K562 (cell line): ENCODE measurements around the gene KCNN3. TPM values are rescaled to one million over a fixed set of nuclear protein-coding genes. Genes with fewer than 3 reads are reported as not detected.

Source experiments
- ATAC-seq: fragments of 200-7000 bp; cut with Tn5 transposase; 3 replicates; pipeline ENCODE4 v1.9.1; 2020; ENCODE audit warnings: moderate library complexity
- BruUV-seq: library from RNA; stranded (reverse); fragments of 400-500 nt; replicated peaks from 2 replicates; lab custom pipeline; 2021; lab: Mats Ljungman, UMichigan
- CTCF ChIA-PET: fragments of 300-600 bp; formaldehyde crosslinking; extraction: SDS; loops from one replicate; lab custom pipeline; 2021; ENCODE audit warnings: low intra/inter-chr PET ratio; lab: Yijun Ruan, JAX
- POLR2A ChIA-PET: fragments of 300-600, 350-650 bp; sonication (Branson Sonifier 250); formaldehyde crosslinking; extraction: SDS; loops from one replicate; lab custom pipeline; 2021; ENCODE audit warnings: antibody characterized with exemption, inconsistent platforms; lab: Yijun Ruan, JAX
- DNase-seq, 4 experiments: peaks; one replicate each; pipeline versions ENCODE4 v3.0.0 to v3.0.0-alpha.2; 2011 to 2018; ENCODE audit warnings: low spot score in 3 of 4, mixed read lengths in 3 of 4; ENCODE audit errors: extremely low read depth in 1 of 4
- FAIRE-seq: peaks from 2 replicates; lab custom pipeline; 2011; peaks lifted over from hg19 to GRCh38; lab: Jason Lieb, UNC
- H2AFZ ChIP-seq: 2 replicates; pipeline ENCODE4 v1.6.0; 2011; ENCODE audit warnings: low read depth, low read length, control low read depth, inconsistent platforms
- H3K27ac ChIP-seq: fragments of 200-600 bp; 3 replicates; pipeline ENCODE4 v1.8.0; 2011; ENCODE audit warnings: low read depth, mild to moderate bottlenecking, control low read depth, inconsistent platforms, low read length, moderate library complexity, mixed read lengths; ENCODE audit errors: extremely low read depth
- H3K27me3 ChIP-seq, 2 experiments: fragments of 300-600 bp in 1 of 2; 2 replicates in 1 of 2; 3 replicates in 1 of 2; pipeline versions ENCODE4 v1.6.0 to v1.8.0; 2011; ENCODE audit warnings: inconsistent platforms in 2 of 2, low read length in 2 of 2, mild to moderate bottlenecking in 1 of 2, mixed read lengths in 1 of 2, moderate library complexity in 1 of 2; ENCODE audit not compliant: control insufficient read depth in 2 of 2, insufficient read depth in 2 of 2
- H3K36me3 ChIP-seq: fragments of 300-600 bp; 3 replicates; pipeline ENCODE4 v1.8.0; 2011; ENCODE audit warnings: mild to moderate bottlenecking, low read length, inconsistent platforms; ENCODE audit not compliant: control insufficient read depth, insufficient read depth
- H3K4me1 ChIP-seq, 2 experiments: fragments of 200-600 bp in 1 of 2; replicated peaks in 1 of 2; 2 replicates in 1 of 2; 3 replicates in 1 of 2; pipeline versions ENCODE4 v1.5.1 to v1.8.0; 2011; ENCODE audit warnings: inconsistent platforms in 2 of 2, low read length in 2 of 2, mild to moderate bottlenecking in 1 of 2, mixed read lengths in 1 of 2, moderate library complexity in 1 of 2; ENCODE audit not compliant: control insufficient read depth in 2 of 2, insufficient read depth in 2 of 2
- H3K4me2 ChIP-seq: 2 replicates; pipeline ENCODE4 v1.6.1; 2011; ENCODE audit warnings: low read length, control low read depth, inconsistent platforms, mixed read lengths; ENCODE audit not compliant: insufficient read depth
- H3K4me3 ChIP-seq: fragments of 200-600 bp; sonication (generic), shearing (Covaris generic); 2 replicates; pipeline ENCODE4 v1.5.1; 2016; ENCODE audit warnings: control low read depth, inconsistent platforms
- H3K79me2 ChIP-seq: fragments of 200-600 bp; 3 replicates; pipeline ENCODE4 v1.8.0; 2011; ENCODE audit warnings: low read length, inconsistent platforms; ENCODE audit not compliant: control insufficient read depth, insufficient read depth
- H3K9ac ChIP-seq, 2 experiments: 2 replicates each; pipeline versions ENCODE4 v1.6.0 to v1.6.1; 2011; ENCODE audit warnings: low read depth in 2 of 2, low read length in 2 of 2, control low read depth in 1 of 2, inconsistent platforms in 1 of 2, mild to moderate bottlenecking in 1 of 2, mixed read lengths in 1 of 2; ENCODE audit not compliant: insufficient read depth in 1 of 2
- H3K9me1 ChIP-seq: one replicate; pipeline ENCODE4 v1.6.0; 2011; ENCODE audit warnings: inconsistent platforms, mild to moderate bottlenecking, low read length, moderate library complexity; ENCODE audit not compliant: control insufficient read depth, insufficient read depth
- H3K9me3 ChIP-seq: replicated peaks from 2 replicates; pipeline ENCODE4 v1.5.1; 2011; ENCODE audit warnings: low read depth, low read length, inconsistent platforms; ENCODE audit not compliant: control insufficient read depth, insufficient read depth
- H4K20me1 ChIP-seq: replicated peaks from 2 replicates; pipeline ENCODE4 v1.6.1; 2011; ENCODE audit warnings: low read length, inconsistent platforms, mixed read lengths; ENCODE audit not compliant: control insufficient read depth, insufficient read depth
- C11orf30 ChIP-seq: fragments of 450-650 bp; IDR thresholded peaks from 2 replicates; pipeline ENCODE4 v1.6.1; 2016; ENCODE audit warnings: low read depth, mild to moderate bottlenecking
- CREB5 ChIP-seq: fragments of 250-450 bp; sonication (Bioruptor Pico); IDR thresholded peaks from 2 replicates; pipeline ENCODE4 v1.5.0; 2020; ENCODE audit warnings: mild to moderate bottlenecking
- DEAF1 ChIP-seq: fragments of 450-650 bp; formaldehyde crosslinking; IDR thresholded peaks from 2 replicates; pipeline ENCODE4 v1.4.0; 2020; ENCODE audit warnings: mild to moderate bottlenecking, moderate library complexity
- HNRNPL ChIP-seq: fragments of 200-400 bp; formaldehyde crosslinking; IDR thresholded peaks from 2 replicates; pipeline ENCODE4 v1.6.1; 2017; ENCODE audit warnings: low read depth, mild to moderate bottlenecking, low read length
- MLX ChIP-seq, 2 experiments: fragments of 450-650 bp in 1 of 2; sonication (generic) in 1 of 2; formaldehyde crosslinking; conservative IDR thresholded peaks; 2 replicates each; pipeline versions ENCODE4 v1.4.0 to v1.8.1; 2020 to 2022; ENCODE audit warnings: mild to moderate bottlenecking in 1 of 2, missing genetic modification reagents in 1 of 2
- NCOA2 ChIP-seq, 2 experiments: fragments of 450-650 bp; IDR thresholded peaks; 2 replicates each; pipeline ENCODE4 v1.6.1; 2018; ENCODE audit warnings: mild to moderate bottlenecking in 2 of 2, moderate library complexity in 1 of 2; ENCODE audit not compliant: partially characterized antibody in 2 of 2
- PRDM10 ChIP-seq: fragments of 450-650 bp; IDR thresholded peaks from 2 replicates; pipeline ENCODE4 v1.6.1; 2018; ENCODE audit not compliant: partially characterized antibody
- THAP12 ChIP-seq: fragments of 250-450 bp; sonication (Bioruptor Pico); IDR thresholded peaks from 2 replicates; pipeline ENCODE4 v1.9.0; 2021; ENCODE audit warnings: mild to moderate bottlenecking, inconsistent platforms
- ZNF121 ChIP-seq: sonication (generic); formaldehyde crosslinking; conservative IDR thresholded peaks from 2 replicates; pipeline ENCODE4 v1.8.0; 2022; ENCODE audit warnings: missing genetic modification reagents
- ZNF436 ChIP-seq: fragments of 250-450, 450-650 bp; sonication (Bioruptor Pico); formaldehyde crosslinking; IDR thresholded peaks from 2 replicates; pipeline ENCODE4 v1.7.0; 2020; ENCODE audit warnings: mild to moderate bottlenecking
- ZNF511 ChIP-seq: sonication (generic); formaldehyde crosslinking; IDR thresholded peaks from 2 replicates; pipeline ENCODE4 v1.8.0; 2022; ENCODE audit warnings: mild to moderate bottlenecking, missing genetic modification reagents
- WGBS: fragments of 100-300 bp; shearing (Covaris generic); methylation state at CpG from one replicate; pipeline ENCODE4 v1.1.6; 2016; ENCODE audit warnings: low coverage, mixed read lengths; ENCODE audit not compliant: insufficient coverage; ENCODE audit errors: missing lambda C conversion rate; 5-methylcytosine and 5-hydroxymethylcytosine counted together
- in situ Hi-C: fragments of 300-500 bp; cut with MboI; formaldehyde crosslinking; loops from 4 replicates; pipeline ENCODE4 v1.15.0; 2018; ENCODE audit warnings: inconsistent platforms, mixed read lengths
- intact Hi-C: fragments of 100-400 bp; cut with micrococcal nuclease; formaldehyde crosslinking; loops from 2 replicates; pipeline ENCODE4 v1.14.2; 2022
- polyA plus RNA-seq, 8 experiments: library from polyadenylated mRNA; depleted of rRNA in 4 of 8; stranded (reverse) in 5 of 8; unstranded in 3 of 8; fragments of >200 nt; fragmentation: Nextera tagmentation in 2 of 8; fragmentation: Illumina TruSeq in 1 of 8; extraction: Ambion mirVana in 2 of 8; extraction: Trizol in 1 of 8; gene quantifications; 2 replicates each; pipeline versions ENCODE4 v1.2.1 to v1.2.3, GENCODE V29; 2011 to 2014; ENCODE audit warnings: inconsistent platforms in 1 of 8, missing spikeins in 1 of 8
- total RNA-seq, 7 experiments: library from RNA; depleted of rRNA in 6 of 7; stranded (reverse); fragments of >200 nt in 6 of 7; fragmentation: Illumina TruSeq in 2 of 7; extraction: Trizol in 2 of 7; gene quantifications; 2 replicates each; pipeline versions ENCODE4 v1.2.1 to v1.2.3, GENCODE V29; 2011 to 2021; ENCODE audit warnings: low replicate concordance in 1 of 7

Gene KCNN3
- total and polyA plus RNA-seq, 9 of the 15 experiments (the other 6 are each of a cell fraction or from before 2014, with no cell fraction given): 0.02 to 0.03 TPM; not detected in 7

GRCh38 chr1:154901591-154901990, 31.5 kb upstream of the KCNN3 start:
- ATAC-seq (no peak), FAIRE-seq (no peak), DNase-seq (no peak)
- Histone ChIP-seq H3K36me3 (no peaks in the 10 kb centered on the region), H3K79me2 (no peaks in the 10 kb centered on the region), H3K9me1 (no peaks in the 10 kb centered on the region), H3K4me1 (peaks cover 0 to 7% of the 10 kb centered on the region in 2 experiments; a peak in 2 of 5 replicates), H3K9me3 (no peaks in the 10 kb centered on the region), H3K4me2 (no peak overlapping the region), H3K4me3 (no peak overlapping the region), H3K27me3 (no peaks in the 10 kb centered on the region), H4K20me1 (no peaks in the 10 kb centered on the region)
- in situ Hi-C loops: no loop called here
- CTCF ChIA-PET: no interaction called here
- intact Hi-C loops: no loop called here
- TF ChIP-seq C11orf30 (no peak), HNRNPL (no peak), NCOA2 (IDR thresholded peaks at IDR 0.05; ENCODE audit: partially characterized antibody in 2 of 2) (no peak), ZNF511 (CRISPR knock-in tag) (no peak), THAP12 (CRISPR knock-in tag) (no peak), ZNF436 (no peak), ZNF121 (CRISPR knock-in tag) (no peak), MLX (CRISPR knock-in tag; conservative IDR thresholded peaks at IDR 0.05) (no peak), PRDM10 (no peak), CREB5 (no peak), DEAF1 (CRISPR knock-in tag) (no peak)
- TF ChIP-seq, all 486 proteins: peak for 0
- POLR2A ChIA-PET: no interaction called here
- 44% methylated on average over 1 of the region's 1 CpG for WGBS
- H3K27ac ChIP-seq: no peak overlapping the region
- no TSS peak for BruUV-seq
- no peak overlapping the region for H2AFZ ChIP-seq
- H3K9ac ChIP-seq: no peak overlapping the region
